HG02763 (cell line): Measurements from ENCODE around the gene SOX2.

Experiments
- ATAC-seq: cut with Tn5 transposase; IDR thresholded peaks from one replicate; pipeline ENCODE4 v1.9.1; 2021; ENCODE audit warnings: mild to moderate bottlenecking, moderate library complexity; ENCODE audit not compliant: unreplicated experiment

The SOX2 gene

DNA sequence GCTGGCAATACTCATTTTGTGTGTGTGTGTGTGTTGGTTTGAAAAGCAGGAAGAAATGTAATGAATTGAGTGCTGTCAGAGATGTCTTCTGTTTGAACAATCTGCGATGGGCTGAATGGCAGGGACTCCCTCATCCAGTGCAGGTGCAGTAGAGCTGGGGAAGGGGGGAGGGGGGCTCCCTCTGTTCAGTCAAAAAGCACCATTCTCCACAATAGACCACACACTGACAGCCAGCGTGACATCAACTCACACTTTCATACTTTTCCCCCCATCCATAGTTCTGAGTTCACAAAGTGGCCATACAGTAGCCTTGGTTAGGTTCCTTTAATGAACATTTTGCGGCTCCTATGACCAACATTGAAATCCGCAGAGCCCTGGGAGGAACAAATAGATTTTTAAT is 10.4 kb downstream of the SOX2 start:
- ATAC-seq: no peak

DNA sequence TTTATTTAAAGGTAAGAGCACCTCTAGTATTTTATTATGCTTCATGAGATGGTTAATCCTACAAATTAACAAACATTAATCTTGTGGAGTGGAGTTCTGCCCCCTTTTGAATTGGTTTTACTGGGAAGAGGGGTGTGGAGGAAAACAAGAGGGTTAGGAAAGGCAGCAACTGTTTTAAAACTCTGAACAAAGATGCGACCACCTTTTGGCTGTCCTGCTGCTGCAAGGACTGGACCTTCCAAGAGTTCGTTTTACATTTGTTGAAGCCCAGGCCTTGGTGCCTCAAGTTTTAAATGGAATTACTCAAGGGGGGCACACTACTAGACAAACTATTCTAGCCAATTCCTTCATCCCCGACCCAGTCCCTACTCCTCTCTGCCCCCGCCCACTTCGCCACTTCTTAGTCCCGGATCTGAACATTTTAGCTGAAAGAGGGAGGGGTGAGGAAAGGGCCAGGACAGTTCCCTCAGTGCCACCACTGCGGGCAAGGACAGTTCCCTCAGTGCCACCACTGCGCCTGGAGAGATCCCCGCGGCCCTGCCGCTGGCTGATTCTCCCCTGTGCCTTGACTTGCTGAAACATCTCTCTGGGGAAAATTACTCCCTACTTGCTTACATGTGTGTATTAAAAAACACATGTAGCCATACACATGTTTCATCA is 11.2 kb downstream of the SOX2 start:
- no peak for ATAC-seq

DNA sequence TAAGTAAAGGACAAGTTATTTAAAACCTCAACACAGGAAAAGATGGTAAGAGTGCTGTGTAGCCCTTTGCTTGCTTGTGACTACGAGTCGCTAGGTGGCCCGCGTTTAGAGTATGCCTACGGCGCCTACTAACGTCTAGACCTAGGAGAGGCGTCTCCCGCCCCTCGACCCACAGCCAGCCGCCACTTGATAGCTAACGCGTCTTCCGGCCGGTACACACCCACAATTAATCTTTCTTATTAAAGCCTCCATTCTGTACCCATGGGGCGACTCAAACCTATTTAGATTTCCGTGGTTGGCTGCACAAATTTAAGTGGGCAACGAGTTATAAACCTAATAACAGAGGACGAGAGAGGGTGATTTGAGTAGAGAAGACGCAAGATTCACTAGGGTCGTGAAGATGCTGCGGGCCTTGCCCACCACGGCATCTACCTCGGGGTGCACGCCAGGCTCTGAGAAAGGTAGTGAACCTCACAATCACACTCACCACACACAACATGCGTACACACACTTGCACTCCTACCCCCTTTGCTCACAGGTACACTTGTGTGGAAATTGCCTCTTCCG is 12.0 kb downstream of the SOX2 start:
- no peak for ATAC-seq

- no peak for ATAC-seq
These were observed 12.7 kb downstream of the SOX2 start for GRCh38 chr3:181724192-181724965.

DNA sequence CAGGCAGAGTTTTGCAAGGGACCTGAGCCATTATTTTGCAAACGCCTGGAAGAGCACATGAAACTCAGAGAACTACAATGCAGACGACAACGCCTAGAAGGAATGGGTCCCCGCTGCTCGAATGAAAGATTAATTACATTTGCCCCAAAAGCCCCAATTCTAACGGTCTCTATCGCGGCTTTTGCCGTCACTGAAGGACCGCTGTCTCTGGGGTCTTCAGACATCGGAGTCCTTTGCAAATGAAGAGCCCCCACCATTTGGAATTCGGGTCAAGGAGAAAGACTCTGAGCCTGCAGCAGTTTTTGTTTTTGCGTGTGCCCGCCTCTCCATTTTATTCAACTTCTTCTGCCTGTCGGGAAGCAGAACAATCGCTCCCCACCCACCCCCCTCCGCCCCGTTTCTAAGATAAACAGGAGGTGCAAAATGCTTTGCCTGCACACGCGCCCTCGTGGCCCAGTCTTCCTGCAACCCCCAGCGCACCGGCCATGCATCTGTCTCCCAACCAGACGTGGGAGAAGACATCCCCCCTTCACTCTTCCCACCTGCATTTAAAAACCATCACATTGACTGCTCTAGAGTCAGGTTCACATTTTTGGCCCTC is 13.5 kb downstream of the SOX2 start:
- ATAC-seq: no peak

- no peak for ATAC-seq
These were observed 14.1 kb downstream of the SOX2 start for GRCh38 chr3:181725830-181726229.

DNA sequence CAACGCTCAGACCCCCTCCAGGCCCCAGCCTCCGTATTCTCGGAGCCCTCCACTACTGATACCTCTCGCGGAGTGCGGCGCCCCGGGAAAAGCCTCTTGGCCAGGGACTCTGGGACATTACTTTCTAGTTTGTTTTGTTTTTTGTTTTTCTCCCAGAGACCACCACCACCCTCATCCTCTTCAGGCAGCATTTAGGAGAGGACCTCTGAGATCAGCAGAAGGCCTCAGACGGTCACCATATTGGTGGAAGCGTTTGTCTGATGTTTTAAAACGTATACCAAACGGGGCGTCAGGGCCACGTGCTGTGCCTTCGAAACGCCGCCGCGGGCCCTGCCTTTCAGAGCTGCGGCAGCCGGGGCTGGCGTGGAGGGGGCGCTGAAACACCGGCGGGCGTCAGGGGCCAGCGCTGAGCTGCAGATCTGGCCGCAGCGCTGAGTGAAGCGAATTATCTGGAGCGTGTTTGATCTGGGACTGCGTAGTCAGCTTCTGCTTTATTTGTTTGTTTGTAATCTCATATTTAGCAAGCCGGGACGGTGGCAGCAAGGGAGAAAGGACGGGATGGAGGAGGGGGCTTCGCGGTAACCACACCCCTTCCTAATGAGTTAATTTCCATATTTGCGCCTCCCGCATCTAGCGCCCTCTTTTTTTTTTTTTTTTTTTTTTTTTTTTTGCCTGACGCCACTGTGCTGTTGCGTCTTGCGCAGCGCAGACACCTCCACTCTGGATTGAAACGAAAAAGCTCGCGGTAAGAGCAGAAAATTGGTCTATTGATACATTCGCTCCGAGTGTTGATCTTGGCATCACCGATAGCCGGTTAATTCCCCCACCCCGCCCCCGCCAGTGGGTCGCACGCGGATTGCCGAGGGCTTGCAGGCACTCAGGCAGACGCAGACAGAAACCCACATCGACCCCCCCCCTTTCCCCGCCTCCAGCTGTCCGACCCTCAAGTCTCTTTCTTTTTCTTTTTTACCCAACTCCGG is 14.9 kb downstream of the SOX2 start:
- no peak for ATAC-seq

- no peak for ATAC-seq
These were observed 15.8 kb downstream of the SOX2 start for GRCh38 chr3:181727341-181728032.

DNA sequence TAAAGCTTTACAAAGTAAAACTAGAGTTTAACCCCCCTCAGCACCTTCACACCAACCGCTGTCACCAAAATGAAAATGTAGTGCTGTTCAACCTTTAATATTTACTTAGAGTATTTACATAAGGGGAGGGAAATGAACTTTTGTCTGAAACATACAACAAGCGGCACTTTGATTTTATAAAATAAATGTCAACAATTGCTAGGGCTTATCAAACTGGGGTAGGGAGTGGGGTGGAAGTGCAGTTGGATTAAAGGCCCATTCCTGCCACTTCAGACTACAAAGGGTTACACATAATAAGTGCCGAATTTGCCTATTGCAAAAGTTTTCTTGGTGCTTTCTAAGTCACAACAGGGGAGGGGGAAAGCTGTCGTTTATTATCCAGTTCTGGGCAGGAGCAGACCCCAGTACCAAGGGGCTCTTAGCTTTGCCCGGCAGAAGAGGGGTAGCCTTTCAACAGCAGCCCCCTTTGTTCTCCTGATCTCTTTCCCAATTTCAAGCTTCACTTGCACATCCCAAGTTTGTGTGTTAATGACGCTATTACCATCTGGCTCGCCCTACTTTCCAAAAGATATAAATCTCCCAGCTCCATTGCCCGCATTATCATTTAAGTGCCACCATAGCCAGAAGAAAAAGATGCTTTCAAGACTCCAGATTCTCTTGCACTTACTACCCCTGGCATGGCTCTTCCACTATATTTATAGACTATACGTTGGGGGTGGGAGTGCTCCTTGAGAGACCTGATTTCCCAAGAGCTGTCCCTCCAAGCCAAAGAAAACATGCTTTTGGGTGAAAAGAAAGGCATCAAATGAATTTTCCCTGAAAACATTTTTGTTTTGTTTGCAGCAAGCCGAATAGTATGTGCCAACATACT is 17.0 kb downstream of the SOX2 start:
- ATAC-seq: no peak

- no peak for ATAC-seq
These were observed 17.7 kb downstream of the SOX2 start for GRCh38 chr3:181729341-181729869.

GRCh38 chr3:181730316-181730715 is 18.6 kb downstream of the SOX2 start:
- no peak for ATAC-seq

DNA sequence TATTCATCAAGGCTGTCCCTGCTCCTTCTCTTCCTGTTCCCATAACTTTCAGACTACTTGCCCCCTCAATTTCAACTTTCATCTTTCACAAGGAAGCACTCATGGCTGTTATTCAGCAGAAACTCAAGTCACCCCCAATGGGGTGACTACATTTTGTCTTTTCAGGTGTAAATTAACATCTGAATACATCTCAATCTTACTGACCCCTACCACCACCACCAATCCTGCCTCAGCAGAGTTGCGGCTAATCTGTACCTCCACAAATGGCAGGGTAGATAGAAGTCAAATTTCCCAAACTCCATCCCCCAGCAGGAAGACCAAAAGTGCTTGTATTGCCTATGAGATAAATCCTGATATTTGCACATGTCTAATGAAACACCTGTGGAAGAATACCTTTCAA is 19.2 kb downstream of the SOX2 start:
- ATAC-seq: no peak

DNA sequence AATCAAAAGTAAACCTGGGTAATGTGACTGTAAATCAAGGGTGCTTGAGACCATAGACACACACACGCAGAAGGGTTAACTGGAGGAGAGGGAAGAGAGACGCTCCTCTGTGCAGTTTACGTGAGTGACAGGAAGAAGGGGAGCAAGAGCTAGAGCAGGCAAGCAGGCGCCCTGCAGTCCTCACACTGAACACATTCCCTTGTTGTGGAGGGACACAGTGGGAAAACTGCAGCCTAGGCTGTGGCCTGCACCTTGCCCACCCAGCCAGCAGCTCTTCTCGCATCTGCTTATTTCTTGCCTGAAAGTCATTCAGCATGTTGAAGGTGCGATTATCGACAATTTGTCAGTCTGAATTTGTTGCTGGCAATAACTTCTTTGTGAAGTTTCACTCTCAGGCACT is 24.2 kb downstream of the SOX2 start:
- ATAC-seq: no peak

- no peak for ATAC-seq
These were observed 26.8 kb downstream of the SOX2 start for GRCh38 chr3:181738551-181738950.

- no peak for ATAC-seq
These were observed 27.9 kb downstream of the SOX2 start for GRCh38 chr3:181739628-181740027.

DNA sequence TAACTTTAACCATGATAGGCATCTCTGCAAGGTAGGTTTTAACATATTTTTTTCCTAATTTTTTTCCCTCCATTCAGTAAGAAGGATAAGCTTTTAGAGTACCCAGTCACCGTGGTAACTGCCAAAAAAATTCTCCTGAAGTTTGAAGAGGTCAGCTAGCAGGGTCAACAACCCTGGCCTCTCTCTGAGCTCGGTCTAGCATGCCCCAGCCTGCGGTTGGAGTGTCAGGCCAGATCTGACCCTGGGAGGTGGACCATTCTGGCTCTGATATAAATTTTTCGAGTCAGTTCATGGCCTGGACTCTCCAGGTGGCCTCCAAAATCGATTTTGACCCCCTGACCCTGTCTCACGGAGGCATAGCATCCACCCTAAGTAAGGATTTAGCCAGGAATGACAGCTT is 29.7 kb downstream of the SOX2 start:
- no peak for ATAC-seq

DNA sequence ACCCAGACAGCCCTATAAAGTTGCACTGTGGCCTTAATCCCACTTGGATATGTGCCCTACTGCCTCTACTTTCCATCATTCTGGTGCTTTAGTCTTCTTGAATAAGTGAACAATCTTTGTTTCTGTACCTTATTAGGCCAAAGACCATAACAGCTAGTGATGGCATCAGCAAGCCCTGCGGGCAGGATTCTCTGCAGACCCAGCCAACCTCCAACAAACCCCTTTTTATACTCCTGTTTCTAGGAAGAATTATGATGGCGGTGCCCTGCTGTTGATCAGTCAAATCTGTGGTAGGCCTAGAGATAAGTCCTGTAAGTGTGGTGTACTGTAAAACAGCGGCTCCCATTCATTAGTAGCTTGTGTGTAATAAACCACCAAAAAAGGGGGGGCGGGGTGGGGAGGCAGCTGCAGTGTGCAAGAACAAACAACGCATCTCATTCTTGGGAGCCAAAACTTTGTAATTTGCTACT is 40.5 kb downstream of the SOX2 start:
- ATAC-seq: no peak

DNA sequence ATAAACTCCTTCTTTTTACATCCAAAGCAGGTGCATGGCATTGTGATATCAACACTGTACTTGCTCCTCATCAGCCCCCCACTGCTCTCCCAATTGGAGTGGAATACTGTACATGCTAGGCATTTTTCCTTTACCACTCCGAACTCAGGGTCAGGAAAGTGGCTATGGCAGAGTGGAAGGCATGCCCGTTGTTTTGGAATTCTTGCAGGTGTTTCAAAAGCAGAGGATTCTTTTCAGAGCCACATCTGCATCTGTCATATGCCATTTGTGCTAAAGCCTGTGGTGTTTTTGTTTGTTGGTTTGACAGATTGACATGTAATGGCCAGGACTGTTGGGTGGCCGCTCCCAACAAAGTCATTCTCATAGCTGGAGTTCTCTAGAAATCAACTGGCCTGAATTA is 41.7 kb downstream of the SOX2 start:
- ATAC-seq: no peak

DNA sequence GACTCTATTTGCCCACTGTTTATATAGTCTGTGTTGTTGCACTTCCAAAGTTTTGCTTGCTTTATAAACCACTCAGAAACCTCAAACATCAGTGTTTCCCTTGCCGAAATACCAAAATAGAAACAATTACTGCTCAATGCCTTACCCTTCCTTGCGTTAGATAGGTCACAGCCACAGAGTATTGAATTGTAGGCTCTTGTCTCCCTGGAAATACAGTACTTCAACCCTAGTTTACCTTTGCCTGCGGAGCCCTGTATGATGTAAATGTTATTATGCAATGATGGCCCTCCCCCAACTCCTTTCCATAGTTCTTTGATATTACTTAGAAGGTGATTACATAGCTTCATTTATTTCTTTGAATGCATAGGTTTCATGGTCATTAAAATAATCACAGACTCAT is 44.2 kb downstream of the SOX2 start:
- ATAC-seq: no peak
